ENCODE data around the gene ARHGAP23.
"Not testable (repeated sequence)": the region's sequence is repeated elsewhere in the genome, so short reads cannot be mapped to it uniquely, and the experiment has no call there.

The ARHGAP23 gene

GRCh38 chr17:38421171-38421841, 7.0 kb upstream of the ARHGAP23 start:
- DNase-seq: no peak

GRCh38 chr17:38421871-38422827, 6.1 kb upstream of the ARHGAP23 start:
- no peak for DNase-seq

- DNase-seq: no peak
Observed at GRCh38 chr17:38424297-38424972, 3.8 kb upstream of the ARHGAP23 start.

- DNase-seq: no peak
Observed at GRCh38 chr17:38425031-38425430, 3.2 kb upstream of the ARHGAP23 start.

- DNase-seq: no peak
Observed at GRCh38 chr17:38425744-38426143, 2.5 kb upstream of the ARHGAP23 start.

- DNase-seq: no peak
Observed at GRCh38 chr17:38426441-38426840, 1.8 kb upstream of the ARHGAP23 start.

- no peak for DNase-seq
Observed at GRCh38 chr17:38427160-38427949, 909 bp upstream of the ARHGAP23 start.

GRCh38 chr17:38428643-38429371, 543 bp downstream of the ARHGAP23 start:
- no peak for DNase-seq

- no peak for DNase-seq
Observed at GRCh38 chr17:38429476-38430100, 1.3 kb downstream of the ARHGAP23 start.

- no peak for DNase-seq
Observed at GRCh38 chr17:38430316-38430715, 2.1 kb downstream of the ARHGAP23 start.

- no peak for DNase-seq
Observed at GRCh38 chr17:38430822-38431221, 2.6 kb downstream of the ARHGAP23 start.

GRCh38 chr17:38431346-38432145, 3.3 kb downstream of the ARHGAP23 start:
- no peak for DNase-seq

GRCh38 chr17:38434178-38434665, 6.0 kb downstream of the ARHGAP23 start:
- DNase-seq: no peak

- no peak for DNase-seq
Observed at GRCh38 chr17:38435795-38436194, 7.5 kb downstream of the ARHGAP23 start.

GRCh38 chr17:38436386-38436785, 8.1 kb downstream of the ARHGAP23 start:
- no peak for DNase-seq

GRCh38 chr17:38437313-38437712, 9.0 kb downstream of the ARHGAP23 start:
- not testable (repeated sequence) for DNase-seq

- DNase-seq: no peak
Observed at GRCh38 chr17:38439436-38439835, 11.2 kb downstream of the ARHGAP23 start.

GRCh38 chr17:38440614-38441397, 12.5 kb downstream of the ARHGAP23 start:
- DNase-seq: no peak

GRCh38 chr17:38441429-38442061, 13.3 kb downstream of the ARHGAP23 start:
- no peak for DNase-seq
